Measurements from ENCODE around the gene HES7.

Gene HES7

DNA sequence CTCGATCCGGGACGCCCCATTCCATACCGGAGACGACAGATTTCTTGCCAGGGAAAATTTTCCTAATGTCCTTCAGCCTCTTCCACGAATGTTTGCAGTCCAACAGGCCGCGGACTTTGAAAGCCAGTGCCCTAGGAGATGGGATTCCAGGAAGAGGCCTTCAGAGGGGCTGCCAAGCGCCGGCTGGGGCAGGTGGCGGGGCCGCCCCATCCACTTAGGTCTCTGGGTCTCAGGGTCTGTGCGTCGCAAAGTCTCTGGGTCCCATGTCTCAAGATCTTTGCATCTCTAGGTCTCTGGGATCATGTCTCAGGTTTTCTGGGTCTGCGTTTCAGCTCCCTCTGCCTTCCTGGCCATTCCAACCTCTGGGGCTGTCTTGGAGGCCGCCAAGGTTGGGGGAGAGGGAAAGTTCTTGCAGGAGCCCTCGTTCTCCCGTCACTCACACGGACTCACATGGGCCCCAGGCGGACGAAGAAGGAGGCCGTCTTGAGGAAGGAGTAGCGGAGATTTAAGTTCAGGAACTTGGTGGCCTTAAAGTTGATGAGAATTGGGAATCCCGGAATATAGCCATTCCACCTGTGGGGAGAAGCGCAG is 43.6 kb downstream of the HES7 start:
- TF ChIP-seq, protein P1, sequence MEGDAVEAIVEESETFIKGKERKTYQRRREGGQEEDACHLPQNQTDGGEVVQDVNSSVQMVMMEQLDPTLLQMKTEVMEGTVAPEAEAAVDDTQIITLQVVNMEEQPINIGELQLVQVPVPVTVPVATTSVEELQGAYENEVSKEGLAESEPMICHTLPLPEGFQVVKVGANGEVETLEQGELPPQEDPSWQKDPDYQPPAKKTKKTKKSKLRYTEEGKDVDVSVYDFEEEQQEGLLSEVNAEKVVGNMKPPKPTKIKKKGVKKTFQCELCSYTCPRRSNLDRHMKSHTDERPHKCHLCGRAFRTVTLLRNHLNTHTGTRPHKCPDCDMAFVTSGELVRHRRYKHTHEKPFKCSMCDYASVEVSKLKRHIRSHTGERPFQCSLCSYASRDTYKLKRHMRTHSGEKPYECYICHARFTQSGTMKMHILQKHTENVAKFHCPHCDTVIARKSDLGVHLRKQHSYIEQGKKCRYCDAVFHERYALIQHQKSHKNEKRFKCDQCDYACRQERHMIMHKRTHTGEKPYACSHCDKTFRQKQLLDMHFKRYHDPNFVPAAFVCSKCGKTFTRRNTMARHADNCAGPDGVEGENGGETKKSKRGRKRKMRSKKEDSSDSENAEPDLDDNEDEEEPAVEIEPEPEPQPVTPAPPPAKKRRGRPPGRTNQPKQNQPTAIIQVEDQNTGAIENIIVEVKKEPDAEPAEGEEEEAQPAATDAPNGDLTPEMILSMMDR (IDR thresholded peaks at IDR 0.05) = peak; percentile 27; the same call in 1 of the 2 replicates

DNA sequence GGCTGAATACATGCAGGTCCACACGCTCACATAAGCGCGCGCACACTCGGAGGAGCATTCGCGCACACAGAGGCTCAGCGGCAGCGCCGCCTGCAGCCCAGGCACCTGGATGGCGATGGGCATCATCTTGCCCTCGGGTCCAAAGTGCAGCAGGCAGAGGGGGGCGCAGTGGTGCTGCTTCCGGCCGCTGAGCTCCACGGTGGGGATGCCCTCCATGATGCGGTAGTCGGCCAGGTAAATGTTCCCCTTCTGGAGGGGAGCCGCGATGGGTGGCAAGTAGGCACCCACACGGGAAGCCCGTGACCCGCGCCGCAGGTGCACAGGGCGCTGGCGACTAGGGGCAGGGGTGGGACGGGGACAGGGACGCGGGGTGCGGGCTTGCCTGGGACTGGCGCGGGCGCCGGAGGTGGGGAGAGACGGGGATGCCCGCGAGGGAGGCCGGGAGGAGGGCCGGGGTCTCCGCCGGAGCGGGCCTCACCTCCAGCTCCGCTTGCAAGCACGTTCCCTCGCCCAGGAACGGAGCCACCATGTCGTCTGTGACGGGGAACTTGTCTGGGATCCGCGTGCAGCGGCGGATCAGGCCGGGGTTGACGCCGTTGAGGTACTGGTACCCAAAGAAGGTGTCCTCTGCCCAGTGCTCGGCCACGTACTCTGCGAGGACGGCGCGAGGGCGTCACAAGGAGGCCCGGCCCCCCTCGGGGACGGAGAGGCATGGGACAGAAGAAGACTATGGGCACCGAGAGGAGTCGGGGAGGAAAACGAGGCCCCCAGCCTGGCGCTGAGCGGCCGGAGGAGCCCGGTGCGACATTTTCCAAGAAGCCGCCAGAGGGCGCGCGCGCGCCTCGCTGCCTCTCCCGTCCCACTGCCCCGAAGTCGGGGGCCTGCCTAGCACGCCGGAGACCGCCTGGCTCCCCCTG is 44.4 kb downstream of the HES7 start:
- TF ChIP-seq, protein P1 (IDR thresholded peaks at IDR 0.05) = peak; percentile 90

DNA sequence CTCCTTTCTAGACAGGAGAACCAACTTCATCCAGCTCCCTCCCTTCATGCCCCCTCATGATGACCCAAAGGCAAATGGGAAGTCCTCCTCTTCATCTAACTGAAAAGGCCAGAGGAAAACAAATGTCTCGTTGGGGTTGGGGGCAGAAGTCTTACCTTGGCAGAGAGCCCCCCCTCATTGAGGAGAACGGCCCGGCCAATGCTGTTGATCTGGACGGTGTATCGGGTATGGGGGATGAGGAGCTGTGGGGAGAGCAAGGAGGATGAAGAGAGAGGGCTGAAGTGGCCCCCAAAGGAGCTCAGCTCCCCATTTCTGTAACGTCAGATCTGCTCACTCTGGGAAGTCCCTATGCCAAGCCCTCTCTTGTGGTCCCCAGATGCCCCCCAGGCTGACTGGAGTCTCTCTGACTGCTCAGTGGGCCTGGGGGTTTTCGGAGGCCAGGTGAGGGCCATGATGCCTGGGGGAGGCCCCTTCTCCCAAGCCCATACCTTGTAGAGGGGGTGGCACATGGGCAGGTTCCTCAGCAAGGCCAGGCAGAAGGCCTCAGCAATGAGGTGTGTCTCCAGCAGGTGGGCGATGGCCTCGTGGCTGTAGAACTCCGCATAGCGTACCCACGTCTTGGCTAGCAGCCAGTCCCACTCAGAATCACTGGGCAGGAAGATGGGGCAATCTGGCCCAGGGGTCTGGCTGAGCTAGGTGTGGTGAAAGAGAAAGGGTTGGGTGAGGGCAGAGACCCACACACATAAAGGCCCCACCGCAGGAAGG is 47.2 kb downstream of the HES7 start:
- TF ChIP-seq, protein P1 (IDR thresholded peaks at IDR 0.05) = no peak

DNA sequence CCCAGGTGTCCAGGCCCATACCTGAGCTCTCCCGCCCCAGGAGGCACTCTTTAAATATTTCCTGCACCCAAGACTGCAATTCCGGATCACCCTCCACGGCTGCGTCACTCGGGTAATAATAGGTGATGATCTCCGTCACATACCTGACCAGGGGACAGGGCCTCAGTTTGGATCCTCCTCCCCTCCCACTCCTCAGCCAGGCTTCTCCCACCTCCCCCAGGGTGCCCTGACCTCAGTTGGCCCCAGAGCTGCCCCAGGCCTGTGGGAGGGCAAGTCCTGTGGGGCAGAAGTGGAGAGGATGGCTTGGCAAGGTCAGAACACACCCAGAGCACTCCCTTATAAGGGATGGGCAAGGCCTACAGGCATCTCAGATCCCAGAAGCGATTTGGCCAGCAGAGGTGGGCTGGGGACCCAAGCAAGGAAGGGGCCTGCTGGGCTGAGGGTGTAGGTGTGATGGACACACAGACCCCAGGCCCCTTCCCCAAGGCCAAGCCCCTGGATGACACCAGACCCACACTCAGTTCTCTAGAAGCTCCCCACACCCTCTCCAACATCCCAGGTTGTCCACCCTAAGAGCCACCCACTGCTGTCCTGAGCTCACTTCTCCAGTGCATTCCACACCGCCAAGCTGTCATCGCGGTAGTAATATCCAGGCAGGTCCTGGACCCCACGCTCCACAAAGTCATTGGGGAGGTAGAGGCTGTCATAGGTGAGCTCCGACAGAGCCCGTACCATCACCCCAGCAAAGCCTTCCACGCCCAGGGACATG is 48.1 kb downstream of the HES7 start:
- TF ChIP-seq, protein P1 (IDR thresholded peaks at IDR 0.05) = no peak

DNA sequence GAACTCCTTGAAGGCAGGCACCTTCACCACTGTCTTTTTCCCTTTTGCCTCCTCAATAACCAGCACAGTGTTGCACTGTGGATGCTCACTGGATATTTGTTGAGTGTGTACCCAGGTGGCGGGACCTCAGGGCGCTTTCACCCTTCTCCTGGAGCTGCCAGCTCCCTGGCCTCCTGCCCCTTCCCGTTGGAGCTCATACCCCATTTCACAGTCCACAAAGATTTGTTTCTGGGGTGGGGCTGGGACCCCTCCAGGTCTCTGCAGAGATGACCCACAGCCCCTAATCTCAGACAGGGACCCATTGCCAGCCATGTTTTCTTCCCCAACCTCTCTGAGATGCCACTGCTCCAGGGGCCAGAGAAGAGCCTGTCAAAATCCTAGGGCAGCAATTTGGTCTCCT is 48.8 kb downstream of the HES7 start:
- TF ChIP-seq, protein P1 (IDR thresholded peaks at IDR 0.05) = no peak

DNA sequence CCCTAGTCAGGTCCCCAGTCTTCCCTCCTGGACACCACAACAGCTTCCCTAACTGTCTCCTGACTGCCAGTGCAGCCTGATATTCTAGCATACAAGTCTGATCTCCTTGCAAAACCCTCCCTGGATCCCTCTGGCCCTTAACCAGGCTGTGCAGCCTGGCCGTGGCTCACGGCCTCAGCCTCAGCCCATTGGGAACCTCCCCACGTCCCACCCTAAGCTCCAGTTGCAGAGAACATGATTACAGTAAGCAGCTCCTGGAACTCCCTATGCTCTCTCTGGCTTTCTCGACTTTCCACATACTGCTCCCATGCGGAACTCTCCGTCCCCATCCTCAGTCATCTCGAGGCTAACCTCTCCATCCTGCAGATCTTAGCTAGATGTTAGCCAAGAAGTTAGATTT is 49.4 kb downstream of the HES7 start:
- TF ChIP-seq, protein P1 (IDR thresholded peaks at IDR 0.05) = no peak

Measured in LNCAP (cell line).